ENCODE data around the gene H2BK1. TPM values are rescaled to one million over a fixed set of nuclear protein-coding genes. Genes with fewer than 3 reads are reported as not detected.

H2BK1 gene
- total RNA-seq, 4 donors from 2014 or later, result not detected

- intact Hi-C loops (cut with DNase I), result no loop called here
- Histone ChIP-seq H3K27me3 (no peaks in the 10 kb centered on the region), H3K27ac (replicated peaks in 1 of 4) (peak overlapping the region; percentile 74 to 85 (median 80)), H3K4me1 (peaks cover 22 to 25% (median 24%) of the 10 kb centered on the region in 4 donors), H3K36me3 (peaks cover 32 to 40% (median 39%) of the 10 kb centered on the region in 4 donors), H3K4me3 (peak overlapping the region; percentile 73 to 85 (median 80)), H3K9me3 (no peaks in the 10 kb centered on the region)
- no peak for TF ChIP-seq EP300 (IDR thresholded peaks at IDR 0.05)
- 65% methylated on average over 8 of the region's 8 CpGs for WGBS
- no peak for DNase-seq (ENCODE audit: extremely low spot score)
Measured at GRCh38 chr7:151225948-151226510, 15.7 kb upstream of the H2BK1 start.

GRCh38 chr7:151223728-151224127 is 13.4 kb upstream of the H2BK1 start:
- no peak overlapping the region for H3K27ac ChIP-seq (replicated peaks in 1 of 4)
- TF ChIP-seq POLR2A (IDR thresholded peaks at IDR 0.05; ENCODE audit: low read depth), result no peak
- TF ChIP-seq CTCF (IDR thresholded peaks at IDR 0.05), result no peak
- TF ChIP-seq EP300 (IDR thresholded peaks at IDR 0.05), result no peak
- no peak for TF ChIP-seq POLR2AphosphoS5 (IDR thresholded peaks at IDR 0.05)
- WGBS, result 89% methylated on average over 13 of the region's 14 CpGs
- H3K4me1 ChIP-seq, result peaks cover 21 to 25% (median 24%) of the 10 kb centered on the region in 4 donors
- intact Hi-C loops (cut with DNase I), result no loop called here
- H3K36me3 ChIP-seq, result peaks cover 48 to 63% (median 62%) of the 10 kb centered on the region in 4 donors
- H3K9me3 ChIP-seq, result no peaks in the 10 kb centered on the region
- no peak overlapping the region for H3K4me3 ChIP-seq
- no peaks in the 10 kb centered on the region for H3K27me3 ChIP-seq
- no peak for DNase-seq (ENCODE audit: extremely low spot score)

- H3K9me3 ChIP-seq, result no peaks in the 10 kb centered on the region
- intact Hi-C loops (cut with DNase I), result no loop called here
- H3K4me3 ChIP-seq, result no peak overlapping the region
Measured at GRCh38 chr7:151218170-151218569, 7.9 kb upstream of the H2BK1 start.

GRCh38 chr7:151215396-151215795 is 5.1 kb upstream of the H2BK1 start:
- H3K9me3 ChIP-seq, result no peaks in the 10 kb centered on the region
- no peak overlapping the region for H3K4me3 ChIP-seq
- intact Hi-C loops (cut with DNase I), result no loop called here
- 96% methylated on average over 5 of the region's 5 CpGs for WGBS
- peaks cover 66 to 87% (median 84%) of the 10 kb centered on the region in 4 donors for H3K36me3 ChIP-seq
- H3K4me1 ChIP-seq, result no peaks in the 10 kb centered on the region
- no peak for TF ChIP-seq POLR2A (IDR thresholded peaks at IDR 0.05; ENCODE audit: low read depth)
- no peak for TF ChIP-seq POLR2AphosphoS5 (IDR thresholded peaks at IDR 0.05)
- no peak for TF ChIP-seq CTCF (IDR thresholded peaks at IDR 0.05)
- no peak for TF ChIP-seq EP300 (IDR thresholded peaks at IDR 0.05)
- no peaks in the 10 kb centered on the region for H3K27me3 ChIP-seq
- DNase-seq (ENCODE audit: extremely low spot score), result no peak
- H3K27ac ChIP-seq (replicated peaks in 1 of 4), result no peak overlapping the region

More at GRCh38 chr7:151218170-151218569, 7.9 kb upstream of the H2BK1 start:
- H3K4me1 ChIP-seq, result no peaks in the 10 kb centered on the region
- no peak for DNase-seq (ENCODE audit: extremely low spot score)
- no peak for TF ChIP-seq EP300 (IDR thresholded peaks at IDR 0.05)
- no peak for TF ChIP-seq POLR2AphosphoS5 (IDR thresholded peaks at IDR 0.05)
- TF ChIP-seq CTCF (IDR thresholded peaks at IDR 0.05), result no peak
- no peak for TF ChIP-seq POLR2A (IDR thresholded peaks at IDR 0.05; ENCODE audit: low read depth)
- no peaks in the 10 kb centered on the region for H3K27me3 ChIP-seq
- 95% methylated on average over 9 of the region's 9 CpGs for WGBS
- H3K36me3 ChIP-seq, result peaks cover 87 to 100% (median 100%) of the 10 kb centered on the region in 4 donors
- no peak overlapping the region for H3K27ac ChIP-seq (replicated peaks in 1 of 4)

- no peaks in the 10 kb centered on the region for H3K9me3 ChIP-seq
- no peak for DNase-seq (ENCODE audit: extremely low spot score)
- no peak for TF ChIP-seq EP300 (IDR thresholded peaks at IDR 0.05)
- no peak for TF ChIP-seq POLR2AphosphoS5 (IDR thresholded peaks at IDR 0.05)
- TF ChIP-seq POLR2A (IDR thresholded peaks at IDR 0.05; ENCODE audit: low read depth), result no peak
- no peak for TF ChIP-seq CTCF (IDR thresholded peaks at IDR 0.05)
- no peak overlapping the region for H3K27ac ChIP-seq (replicated peaks in 1 of 4)
- intact Hi-C loops (cut with DNase I), result no loop called here
- H3K4me3 ChIP-seq, result no peak overlapping the region
- no peaks in the 10 kb centered on the region for H3K27me3 ChIP-seq
- 63% methylated on average over 3 of the region's 3 CpGs for WGBS
- no peaks in the 10 kb centered on the region for H3K4me1 ChIP-seq
- H3K36me3 ChIP-seq, result peaks cover 57 to 72% (median 68%) of the 10 kb centered on the region in 4 donors
Measured at GRCh38 chr7:151213826-151214225, 3.5 kb upstream of the H2BK1 start.

Data from esophagus muscularis mucosa (tissue), 4 donors.